GM15510 (cell line): ENCODE results near the gene CITED1.

Experiments used
- POLR2A ChIP-seq: IDR thresholded peaks from 3 replicates; pipeline ENCODE4 v1.6.1; 2011; ENCODE audit warnings: borderline replicate concordance; ENCODE audit not compliant: insufficient read length; ENCODE audit errors: extremely low read depth

Gene CITED1

DNA sequence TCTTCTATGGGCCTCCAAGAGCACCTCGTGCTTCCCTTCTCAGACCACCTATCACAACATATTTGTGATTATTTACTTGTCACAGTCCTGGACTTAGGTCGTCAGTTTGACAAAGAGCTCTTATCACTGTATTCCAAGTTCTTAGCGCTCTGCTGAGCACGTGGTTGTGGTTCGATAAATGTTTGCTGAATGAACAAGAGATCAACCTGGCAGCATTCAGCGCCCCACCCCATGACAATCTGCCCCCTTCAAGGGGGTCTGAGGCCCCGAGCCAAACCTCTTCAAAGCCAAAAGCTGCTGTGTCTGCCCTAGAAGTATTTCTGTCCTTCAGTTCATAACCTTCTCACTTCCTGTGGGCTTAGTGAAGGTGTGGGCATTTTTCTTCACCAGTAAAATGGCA, 43.6 kb downstream of the CITED1 start:
- no peak for TF ChIP-seq POLR2A

DNA sequence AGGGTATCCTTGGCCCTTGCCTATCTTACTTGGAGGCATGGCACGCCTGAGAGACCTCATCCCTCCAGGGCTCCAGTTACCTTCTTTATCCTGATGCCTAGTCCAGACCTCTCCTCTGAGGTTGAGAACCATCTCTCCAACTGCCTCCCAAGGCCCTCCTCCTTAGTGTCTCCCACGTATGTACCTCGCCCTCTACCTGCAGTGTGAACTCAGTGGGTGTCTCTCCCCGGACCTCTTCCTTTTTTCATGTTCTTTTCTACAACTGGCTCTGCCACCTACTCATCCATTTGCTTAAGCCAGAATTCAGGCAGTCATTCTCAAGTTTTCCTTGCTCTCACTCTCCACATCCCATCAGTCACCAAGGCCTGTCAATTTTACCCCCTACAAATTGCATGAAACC, 45.3 kb downstream of the CITED1 start:
- TF ChIP-seq POLR2A, result no peak

DNA sequence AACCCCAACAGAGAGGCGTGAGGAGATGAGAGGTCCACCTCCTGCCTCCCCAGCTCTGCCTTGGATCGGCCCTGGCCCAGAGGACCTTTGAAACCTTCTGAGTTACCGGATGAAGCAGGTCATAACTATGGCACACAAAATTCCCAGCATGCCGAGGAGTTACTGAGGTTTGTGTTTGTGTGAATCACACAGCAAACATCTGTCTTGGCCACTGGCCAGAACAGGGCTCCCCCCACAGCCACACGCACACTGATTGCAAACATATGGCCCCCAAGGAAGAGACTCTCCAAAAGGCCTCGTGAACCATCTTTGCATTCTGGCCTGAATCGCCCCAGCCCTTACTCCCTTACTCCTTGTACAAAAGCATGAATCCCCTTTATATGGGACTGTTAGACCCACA, 47.5 kb downstream of the CITED1 start:
- TF ChIP-seq POLR2A, result no peak

DNA sequence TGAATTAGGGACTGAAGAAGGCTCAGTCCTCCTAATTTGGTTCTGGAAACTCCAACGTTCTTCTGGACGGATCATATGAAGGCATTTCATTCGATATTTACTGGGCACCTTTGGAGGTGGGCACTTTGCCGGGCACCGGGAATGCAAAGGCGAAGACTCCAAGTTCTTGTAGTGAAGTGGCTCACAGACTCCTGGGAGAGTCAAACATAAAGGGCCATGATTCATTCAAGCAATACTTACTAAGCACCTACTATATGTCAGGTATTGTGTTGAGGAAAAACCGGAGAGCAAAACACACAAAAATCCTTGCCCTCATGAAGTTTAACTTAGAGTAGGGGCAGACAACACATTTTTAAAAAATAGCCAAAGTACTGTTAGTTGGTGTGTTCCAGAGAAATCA, 49.9 kb downstream of the CITED1 start:
- TF ChIP-seq POLR2A, result no peak

DNA sequence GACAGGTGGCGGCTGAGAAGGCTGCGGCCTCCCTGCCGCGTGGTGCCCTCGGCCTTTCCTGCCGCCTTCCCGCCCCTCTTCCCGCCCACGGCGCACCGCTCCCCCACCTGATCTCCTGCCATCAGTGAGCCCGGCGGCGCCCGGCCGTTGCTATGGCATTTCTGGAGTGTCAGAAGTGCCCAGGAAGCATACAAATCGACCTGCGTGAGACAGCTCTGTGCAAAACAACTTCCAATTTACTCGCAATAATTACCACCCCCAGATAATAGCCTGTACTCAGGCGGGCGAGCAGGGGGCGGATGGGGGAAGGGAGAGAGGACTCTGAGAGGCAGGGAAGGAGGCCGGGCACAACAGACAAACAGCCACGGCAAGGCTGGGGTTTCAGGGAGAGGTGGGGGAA, 50.3 kb downstream of the CITED1 start:
- no peak for TF ChIP-seq POLR2A

DNA sequence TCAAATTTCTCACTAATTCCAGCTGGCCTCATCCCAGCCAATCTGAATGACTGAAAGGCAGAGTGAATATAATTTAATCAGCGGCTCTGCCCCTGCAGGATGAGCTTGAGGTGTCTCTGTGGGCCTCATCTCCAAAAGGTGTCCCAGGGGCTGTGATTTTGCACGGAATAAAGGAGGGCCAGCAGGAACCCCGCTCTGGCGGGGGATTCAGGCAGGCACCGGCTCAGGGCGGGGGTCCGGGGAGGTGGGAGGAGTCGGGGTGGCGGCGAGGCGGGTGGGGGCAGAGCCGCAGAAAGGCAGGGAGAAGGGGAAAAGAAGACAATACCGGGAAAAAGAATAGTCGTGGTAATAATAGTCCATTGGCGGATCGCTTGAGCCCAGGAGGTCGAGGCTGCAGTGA, 50.9 kb downstream of the CITED1 start:
- TF ChIP-seq POLR2A, result no peak

DNA sequence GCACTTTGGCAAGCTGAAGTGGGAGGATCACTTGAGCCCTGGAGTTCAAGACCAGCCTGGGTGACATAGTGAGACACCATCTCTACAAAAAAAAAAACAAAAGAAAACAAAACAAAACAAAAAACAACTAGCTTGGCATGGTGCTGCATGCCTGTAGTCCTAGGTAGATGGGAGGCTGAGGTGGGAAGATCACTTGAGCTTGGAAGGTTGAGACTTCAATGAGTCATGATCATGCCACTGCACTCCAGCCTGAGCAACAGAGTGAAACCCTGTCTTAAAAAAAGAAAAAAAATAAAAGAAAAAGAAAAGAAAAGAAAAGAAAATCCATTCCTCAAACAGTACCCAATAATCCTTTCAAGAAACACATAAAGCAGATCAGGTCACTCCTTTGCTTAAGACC, 52.0 kb downstream of the CITED1 start:
- no peak for TF ChIP-seq POLR2A
